HG03520 (cell line): ENCODE measurements around the gene CDO1.

ENCODE experiments used
- ATAC-seq: cut with Tn5 transposase; IDR thresholded peaks from one replicate; pipeline ENCODE4 v1.9.1; 2021; ENCODE audit warnings: mild to moderate bottlenecking, moderate library complexity; ENCODE audit not compliant: unreplicated experiment

Gene CDO1

DNA sequence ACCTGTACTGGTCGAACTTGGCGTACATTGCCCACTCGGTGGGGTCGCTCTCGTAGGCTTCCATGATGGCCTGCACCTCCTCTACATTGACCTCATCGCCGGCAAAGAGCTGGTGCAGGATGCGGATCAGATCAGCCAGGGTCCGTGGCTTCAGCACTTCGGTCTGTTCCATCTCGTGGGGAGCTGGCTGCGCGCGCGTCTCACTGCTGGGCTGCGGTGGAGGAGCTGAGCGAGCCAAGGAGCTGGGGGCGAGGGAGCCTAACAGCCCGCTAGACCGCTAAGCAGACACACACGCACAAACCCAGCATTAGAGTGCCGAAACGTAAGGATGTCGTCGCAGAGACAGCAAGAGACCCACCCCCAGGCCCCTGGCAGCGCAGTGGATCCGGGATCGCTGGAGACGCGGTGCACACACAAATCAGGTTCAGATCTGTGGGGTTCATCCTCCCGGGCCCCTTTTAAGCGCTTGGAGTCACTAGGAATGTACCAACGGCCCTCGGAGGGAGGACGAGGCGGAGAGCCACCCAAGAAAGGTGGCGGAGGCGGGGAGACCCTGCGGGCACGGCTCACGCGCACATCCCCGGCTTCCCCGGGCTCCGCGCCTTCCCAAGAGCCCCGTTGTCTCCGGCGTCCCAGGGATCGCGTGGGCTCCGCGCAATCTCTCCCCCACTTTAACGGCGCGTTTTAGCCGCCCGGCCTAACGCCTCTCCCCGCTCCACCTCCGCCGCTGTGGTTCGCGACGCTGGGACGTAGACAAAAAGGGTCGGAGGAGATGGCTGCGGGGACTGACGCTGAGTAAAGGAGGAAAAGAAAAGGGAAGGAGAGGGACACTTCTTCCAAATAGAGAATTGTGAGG is at the start of gene CDO1:
CDO1 (minus strand) TSS at position 434 of the 856 bp plus-strand sequence; CDS start at position 172, 262 bp downstream.
- ATAC-seq, result no peak

DNA sequence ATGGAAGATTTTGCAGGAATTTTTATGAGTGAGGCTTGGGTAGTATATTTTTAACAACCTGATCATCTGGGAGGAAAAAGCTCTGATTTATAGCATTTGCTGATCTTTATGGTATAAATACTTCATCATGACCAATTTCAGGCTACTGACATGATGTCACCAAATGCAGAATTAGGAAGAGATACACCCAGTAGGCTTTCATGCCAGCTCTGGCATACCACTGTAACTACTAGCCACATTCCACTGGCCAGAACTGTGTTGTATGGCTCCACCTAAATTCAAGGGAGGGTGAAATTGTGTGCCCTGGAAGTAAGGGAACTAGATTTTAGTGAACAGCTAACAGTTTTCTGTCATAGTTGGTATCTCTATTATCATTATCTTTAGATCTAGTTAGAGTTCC is 42.9 kb upstream of the CDO1 start:
- no peak for ATAC-seq

DNA sequence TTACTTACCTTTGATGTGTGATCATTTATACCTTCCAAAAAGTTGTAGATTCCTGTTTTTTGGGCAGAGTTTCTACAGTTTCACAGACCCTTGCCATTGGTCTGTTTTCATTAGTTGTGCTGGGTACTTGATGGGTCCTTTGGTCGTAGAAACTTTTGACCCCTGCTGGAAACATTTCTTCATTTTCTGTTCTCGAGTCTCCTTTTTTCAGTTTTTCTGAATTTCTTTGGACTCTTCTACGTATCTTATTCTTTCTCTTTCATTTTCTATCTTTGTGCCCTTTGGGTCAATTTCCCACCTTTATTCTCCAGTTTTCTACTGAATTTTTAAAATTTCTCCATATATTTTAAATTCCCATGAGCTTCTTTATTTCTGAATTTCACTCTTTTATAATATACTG is 41.9 kb upstream of the CDO1 start:
- ATAC-seq, result no peak

DNA sequence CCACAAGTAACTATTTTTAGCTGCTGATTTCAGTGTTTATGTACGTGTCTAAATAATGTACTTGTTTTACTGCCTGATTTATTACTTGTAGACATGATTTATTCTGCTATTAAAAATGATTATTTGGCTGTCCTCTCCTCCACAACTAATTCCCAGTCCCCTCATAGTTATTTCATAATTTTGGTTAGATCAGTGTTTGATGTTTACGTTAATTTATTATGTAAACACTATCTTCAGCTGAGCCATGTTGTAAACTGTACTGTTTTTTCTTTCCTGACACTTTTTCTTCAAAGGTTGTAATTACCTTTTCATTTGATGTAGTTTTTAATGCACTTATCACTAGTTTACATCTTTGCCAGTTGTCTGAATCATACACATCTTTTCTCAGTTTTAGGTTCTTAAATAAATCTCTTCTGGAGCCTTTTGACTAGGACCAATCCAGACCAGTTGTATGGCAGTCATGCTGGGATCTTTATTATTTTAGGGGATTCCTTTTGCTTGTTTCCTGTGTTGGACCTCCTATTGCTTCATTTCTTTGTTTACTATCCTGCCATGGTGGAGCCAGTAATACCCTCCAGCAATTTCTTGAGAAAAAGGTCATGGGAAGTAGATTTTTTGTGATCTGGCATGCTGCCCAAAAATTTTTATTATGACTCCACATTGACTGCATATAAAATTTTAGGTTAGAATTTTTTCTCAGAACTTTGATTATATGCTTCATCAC is 41.3 kb upstream of the CDO1 start:
- ATAC-seq, result no peak

DNA sequence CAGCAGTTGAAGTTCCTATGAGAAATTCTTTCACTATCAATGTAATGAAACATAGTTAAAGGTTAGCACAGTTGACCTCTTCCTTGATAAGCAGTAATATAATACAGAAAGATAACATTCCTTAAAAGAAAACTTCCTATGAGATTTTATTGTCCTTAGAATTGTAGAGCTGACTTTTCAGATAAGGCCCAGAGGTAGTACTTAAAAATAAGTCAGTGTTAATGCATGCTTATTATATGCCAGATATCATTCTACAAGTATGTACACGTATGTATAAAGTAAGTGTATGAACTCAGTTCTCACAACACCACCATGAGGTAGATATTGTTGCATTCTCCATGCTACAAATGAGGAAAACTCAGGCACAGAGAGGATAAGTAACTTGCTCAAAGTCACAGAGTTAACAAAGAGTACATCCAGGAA is 40.6 kb upstream of the CDO1 start:
- ATAC-seq, result no peak

DNA sequence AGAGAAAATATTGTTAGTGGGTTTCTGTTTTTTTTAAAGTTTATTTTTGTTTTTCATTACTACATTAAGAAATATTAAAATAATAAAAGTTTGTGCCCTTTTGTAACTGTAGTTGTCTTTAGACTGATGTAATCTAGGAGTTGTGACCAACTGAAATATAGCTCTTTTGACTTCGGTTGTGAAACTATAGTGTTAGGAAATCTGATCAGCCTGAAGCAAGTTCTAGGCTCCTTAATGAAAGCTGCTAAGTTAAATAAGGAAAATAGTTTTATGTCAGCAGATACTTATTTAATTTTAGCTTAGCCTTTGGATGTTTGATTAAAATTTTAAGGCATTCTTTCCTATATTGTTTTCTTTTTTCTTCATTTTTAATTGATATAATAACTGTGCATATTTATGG is 39.5 kb upstream of the CDO1 start:
- ATAC-seq, result no peak

DNA sequence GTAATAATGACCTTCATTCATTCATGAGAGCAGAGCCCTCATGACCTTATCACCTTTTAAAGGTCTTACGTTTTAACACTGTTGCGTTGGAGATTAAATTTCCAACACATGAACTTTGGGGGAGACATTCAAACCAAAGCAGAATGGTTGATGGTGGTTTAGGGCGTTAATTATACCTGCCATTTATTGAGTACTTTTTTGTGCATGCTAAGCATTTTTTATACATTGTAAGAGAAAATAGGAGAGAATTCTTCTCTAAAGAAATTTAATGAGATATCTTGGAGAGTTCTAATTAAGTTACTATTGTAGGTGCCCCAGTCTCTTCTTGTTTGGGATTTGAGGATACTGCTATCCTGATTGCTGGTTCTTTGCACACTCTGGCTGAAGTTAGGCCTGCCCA is 37.7 kb upstream of the CDO1 start:
- no peak for ATAC-seq

DNA sequence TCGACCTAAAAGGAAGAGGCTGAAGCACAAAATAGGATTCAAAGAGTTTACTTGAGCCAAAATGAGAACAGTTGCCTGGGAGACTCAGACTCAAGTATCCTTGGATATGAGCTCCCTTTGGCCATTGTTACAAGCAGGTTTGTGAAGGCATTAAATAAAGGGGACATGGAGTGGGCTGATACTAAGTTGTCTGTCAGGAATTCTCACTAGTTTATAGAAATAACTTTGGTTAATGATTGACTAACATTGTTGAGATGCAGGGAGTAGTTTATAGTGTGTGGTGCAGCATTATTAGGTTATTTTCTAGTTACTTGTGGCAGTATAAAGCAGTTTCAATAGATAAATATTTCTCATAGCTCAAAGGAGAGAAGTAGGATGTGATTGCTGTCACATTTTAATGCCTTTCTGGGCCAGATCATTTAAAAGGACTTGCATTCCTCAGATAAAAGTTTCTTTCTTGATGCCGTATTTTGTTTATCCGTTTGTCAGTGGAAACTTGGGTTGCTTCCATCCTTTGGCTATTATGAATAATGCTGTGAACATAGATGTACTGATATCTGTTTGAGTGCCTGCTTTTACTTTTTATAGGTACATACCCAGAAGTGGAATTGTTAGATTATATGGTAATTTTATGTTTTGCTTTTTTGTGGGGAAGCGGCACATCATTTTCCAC is 34.4 kb upstream of the CDO1 start:
- ATAC-seq, result no peak

DNA sequence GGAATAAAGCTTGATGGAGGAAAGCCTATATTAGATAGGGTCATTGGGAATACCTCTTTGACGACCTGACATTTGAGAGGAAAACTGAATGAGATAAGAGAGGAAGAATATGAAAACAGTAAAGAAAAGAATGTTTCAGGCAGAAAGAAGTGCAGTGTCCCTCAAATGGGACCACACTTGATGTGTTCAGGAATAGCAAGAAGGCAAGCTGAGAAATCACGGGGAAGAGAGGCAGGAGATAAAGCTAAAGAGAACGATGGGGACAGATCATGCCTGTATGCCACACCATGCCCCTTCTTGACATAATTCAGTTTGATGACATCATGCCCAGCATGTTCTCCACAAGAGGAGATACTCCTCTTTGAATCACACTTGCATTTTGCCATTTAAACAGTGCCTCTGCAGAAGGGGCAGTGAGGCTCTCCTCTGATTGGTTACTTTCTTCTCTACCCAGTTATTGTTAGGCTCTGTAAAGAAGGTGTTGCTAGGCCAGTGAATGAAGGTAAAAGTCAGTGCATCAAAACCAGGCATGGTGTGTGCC is 32.9 kb upstream of the CDO1 start:
- no peak for ATAC-seq

DNA sequence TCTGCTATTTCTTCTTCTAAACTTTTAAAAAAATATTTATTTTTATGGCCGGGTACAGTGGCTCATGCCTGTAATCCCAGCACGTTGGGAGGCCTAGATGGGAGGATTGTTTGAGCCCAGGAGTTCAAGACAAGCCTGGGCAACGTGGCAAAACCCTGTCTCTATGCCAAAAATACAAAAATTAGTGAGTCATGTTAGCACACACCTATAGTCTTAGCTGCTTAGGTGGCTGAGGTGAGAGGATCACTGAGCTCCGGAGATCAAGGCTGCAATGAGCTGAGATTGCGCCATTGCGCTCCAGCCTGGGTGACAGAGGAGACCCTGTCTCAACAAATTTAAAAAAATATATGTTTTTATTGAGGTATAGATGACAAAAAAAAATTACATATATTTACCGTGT is 30.8 kb upstream of the CDO1 start:
- no peak for ATAC-seq

DNA sequence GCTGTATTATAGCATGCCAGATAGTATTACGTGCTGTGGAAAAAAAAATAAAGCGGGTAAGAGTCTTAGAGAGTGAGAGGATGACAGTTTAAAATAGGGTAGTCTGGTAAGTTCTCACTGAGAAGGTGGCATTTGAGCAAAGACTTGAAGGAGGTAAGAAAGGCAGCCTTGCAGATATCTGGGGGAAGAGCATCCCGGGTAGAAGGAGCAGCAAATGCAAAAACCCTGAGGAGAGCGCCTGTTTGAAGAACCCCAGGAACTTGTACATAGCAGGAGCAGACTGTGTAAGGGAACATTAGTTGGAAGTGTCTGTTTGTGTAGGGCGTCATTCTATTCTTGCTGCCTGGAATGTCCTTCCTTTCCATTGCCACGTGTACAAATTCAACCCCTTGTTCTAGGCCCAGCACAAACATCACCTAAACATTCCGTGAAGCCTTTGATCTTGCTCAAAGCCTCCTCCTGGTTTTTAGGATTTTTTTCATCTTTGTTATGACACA is 27.9 kb upstream of the CDO1 start:
- no peak for ATAC-seq

DNA sequence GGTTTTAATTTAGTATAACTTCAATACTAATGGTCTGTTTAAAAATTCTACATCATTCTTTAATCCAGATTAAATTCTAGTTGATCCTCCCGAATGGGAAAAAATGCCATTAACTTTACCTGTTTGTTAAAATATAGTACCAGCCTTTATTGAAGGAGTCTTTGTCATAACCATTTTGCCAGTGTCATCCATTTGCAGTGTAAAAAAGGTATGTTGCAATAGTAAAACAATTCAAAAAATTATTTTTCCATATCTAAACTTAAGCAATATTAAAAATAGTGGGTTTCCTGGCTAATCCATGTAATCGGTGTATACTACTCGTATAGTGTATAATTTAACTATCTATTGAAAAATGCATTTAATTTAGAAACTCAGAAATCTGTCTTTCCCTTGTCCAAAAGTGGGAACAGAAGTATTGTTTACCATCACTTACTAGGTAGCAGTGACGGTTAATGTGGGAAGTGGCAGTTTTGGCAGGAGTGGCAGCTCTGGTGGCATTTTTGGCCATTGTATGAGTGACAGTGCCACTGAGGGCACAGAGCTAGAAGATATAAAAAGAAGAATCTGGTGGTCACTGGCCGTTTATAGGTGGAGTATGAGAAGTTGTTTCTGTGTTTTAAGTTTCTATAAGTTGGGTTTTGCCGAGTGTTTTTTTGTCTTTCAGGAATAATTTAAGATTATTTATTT is 27.1 kb upstream of the CDO1 start:
- ATAC-seq, result no peak

DNA sequence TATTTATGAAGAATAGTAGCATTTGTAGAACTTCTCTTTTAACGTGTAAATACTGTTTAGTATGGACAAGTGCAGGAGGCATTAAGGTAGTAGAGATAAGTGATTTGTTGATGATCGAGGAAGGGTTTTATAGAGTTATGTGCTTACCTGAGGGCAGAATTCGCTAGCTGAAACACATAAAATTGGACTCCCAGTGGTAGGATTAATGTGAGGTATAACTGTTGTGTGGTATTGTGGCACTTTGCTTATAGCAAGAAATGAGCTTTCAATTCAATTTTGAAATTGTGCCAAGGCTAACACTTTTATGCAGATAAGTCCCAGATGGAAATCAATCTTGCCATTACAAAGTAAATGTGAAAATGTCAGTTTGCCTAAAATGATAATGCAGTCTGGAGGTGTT is 26.5 kb upstream of the CDO1 start:
- no peak for ATAC-seq

DNA sequence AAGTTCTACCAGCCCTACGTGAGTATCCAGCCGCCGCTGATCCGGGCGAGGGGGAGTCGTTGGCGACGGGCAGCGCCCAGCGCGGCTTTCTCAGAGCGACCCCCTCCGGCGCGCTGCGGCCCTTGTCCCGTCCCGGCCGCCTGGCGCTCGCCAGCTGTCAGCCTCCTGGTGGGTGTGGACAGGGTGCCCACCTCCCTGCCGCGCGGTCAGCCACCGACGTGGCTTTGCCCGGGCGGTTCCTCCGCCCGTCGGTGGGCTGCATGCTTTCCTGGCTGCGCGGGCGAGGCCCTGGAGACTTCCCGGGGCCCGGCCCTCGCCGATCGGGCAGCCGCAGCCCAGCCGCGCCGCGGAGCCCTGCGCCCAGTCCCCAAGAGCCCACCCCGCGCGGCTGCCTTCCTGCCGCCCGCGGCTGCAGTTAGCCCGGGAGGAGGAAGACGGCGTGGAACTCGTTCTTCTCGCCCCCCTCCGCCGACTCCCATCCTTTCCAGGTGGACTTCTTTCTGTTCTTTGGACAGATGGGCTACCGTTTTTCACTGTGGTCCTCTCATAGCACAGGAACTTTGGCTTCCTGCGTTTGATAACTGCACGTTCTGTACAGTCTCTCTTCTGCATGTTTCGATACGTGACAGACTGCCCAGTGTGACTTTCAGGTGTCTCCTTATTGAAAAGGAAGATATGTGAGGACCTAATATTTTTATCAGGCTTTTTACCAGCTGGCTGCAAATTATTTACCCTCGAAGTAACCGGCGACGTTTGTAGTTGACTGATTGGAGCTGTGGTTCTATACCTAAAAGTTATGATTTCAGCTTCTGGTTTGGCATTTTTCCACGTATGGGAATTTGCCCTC is 25.9 kb upstream of the CDO1 start:
- peak; percentile 28 for ATAC-seq

DNA sequence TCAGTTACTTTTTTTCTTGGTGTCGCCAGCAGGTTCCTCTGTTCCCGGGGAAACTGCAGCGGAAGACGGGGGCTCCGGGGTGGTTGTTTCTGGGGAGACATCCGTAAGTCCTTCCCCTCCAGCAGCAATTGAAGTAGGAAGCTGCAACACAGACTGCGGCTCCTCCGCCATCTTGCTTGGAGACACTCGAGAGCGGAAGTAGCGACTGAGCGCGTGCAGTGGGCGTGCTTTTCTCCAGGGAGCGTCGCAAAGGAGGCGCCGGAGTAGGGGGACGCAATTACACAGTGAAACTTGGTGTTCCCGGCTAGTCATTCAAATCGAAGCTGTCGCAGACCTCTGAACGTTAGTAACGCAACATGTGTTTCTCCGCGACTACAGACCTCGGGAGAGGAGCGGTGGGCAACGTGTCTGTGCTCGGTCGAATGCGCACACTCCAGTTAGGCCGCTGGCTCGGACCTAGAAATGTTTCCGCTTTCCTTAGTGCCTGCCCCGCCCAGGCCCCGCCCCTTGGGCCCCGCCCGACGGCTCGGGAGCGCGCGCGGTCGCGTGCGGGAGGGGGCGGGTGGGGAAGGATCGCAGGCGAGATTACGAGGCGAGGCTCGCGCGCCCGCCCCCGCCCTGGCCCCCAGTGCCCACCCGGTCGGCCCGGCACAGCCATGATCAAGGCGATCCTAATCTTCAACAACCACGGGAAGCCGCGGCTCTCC is 25.1 kb upstream of the CDO1 start, which contains the start of the genes AP3S1 and ATG12:
AP3S1 (plus strand) TSS at position 554 of the 707 bp plus-strand sequence; CDS start at position 657, 103 bp downstream.
ATG12 (minus strand) TSS at position 184 of the 707 bp plus-strand sequence; CDS start at position 171, 13 bp downstream.
- ATAC-seq, result peak; percentile 89

DNA sequence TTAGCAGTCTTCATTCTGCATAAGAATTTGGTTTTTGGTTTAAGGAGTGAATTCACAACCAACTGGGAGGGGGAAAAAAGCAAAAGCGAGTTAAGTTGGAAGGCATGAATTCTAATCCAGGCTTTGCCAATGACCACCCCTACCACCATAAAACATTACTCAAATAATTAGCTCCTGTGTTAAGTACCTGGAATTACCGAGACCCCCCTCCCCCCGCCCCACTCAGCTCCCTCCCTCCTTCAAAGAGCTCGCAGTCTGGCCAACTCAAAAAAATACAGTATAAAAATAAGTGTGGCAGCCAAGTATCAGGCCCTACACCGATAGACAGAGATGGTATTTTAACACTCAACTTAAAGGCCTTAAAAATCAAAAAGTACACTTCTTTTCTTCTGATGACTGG is 24.4 kb upstream of the CDO1 start:
- ATAC-seq, result no peak

DNA sequence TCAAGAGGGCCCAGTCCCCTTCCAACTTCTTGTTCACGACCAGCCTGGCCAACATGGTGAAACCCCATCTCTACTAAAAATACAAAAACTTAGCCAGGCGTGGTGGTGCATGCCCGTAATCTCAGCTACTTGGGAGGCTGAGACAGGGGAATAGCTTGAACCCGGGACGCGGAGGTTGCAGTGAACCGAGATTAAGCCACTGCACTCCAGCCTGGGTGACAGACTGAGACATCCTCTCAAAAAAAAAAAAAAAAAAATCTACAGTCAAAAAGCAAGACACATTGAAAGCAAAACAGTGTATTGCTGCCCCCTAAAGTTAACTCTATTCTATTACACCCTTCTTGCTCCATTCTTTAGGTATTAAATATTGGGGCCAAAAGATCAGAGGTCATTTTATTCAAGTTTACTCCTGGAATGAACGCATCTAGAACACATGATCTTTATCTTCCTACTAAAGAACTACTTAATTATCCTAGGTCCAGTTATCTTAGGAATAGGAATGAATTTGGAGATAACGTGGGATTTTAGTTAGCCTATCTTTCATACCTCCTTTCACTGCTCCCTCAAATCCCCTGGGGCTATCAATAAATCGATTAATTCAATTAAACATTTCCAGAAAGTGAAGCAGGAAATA is 22.5 kb upstream of the CDO1 start:
- peak; percentile 20 for ATAC-seq

DNA sequence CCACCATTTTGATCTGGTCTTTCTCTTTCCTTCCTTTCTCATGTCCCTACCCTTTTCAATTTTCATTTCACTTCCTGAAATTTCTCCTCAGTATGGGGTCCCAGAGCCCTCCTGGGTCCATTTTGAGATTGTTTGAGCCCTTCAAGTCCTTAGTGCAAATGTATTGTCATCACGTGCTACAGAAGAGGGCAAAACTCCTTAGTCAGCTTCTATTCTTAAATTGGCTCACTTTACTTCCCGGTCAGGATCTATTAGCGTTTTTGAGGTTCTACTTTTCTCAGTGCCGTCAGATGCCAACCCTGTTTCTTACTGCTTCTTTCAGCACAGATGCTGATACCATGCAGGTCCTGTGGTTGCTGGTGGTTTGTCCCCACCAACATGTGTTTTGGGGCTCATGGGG is 19.0 kb upstream of the CDO1 start:
- no peak for ATAC-seq
